Stimulated activated CD4-positive, alpha-beta T cell treated with anti-CD3 and anti-CD28 coated beads, Interleukin-4, amount 100 ng/mL, for 1 hour (primary cell): ENCODE measurements around the gene NR5A2.

ENCODE experiments used
- DNase-seq: peaks from one replicate; pipeline ENCODE4 v3.0.0-alpha.2; 2020

Gene NR5A2

DNA sequence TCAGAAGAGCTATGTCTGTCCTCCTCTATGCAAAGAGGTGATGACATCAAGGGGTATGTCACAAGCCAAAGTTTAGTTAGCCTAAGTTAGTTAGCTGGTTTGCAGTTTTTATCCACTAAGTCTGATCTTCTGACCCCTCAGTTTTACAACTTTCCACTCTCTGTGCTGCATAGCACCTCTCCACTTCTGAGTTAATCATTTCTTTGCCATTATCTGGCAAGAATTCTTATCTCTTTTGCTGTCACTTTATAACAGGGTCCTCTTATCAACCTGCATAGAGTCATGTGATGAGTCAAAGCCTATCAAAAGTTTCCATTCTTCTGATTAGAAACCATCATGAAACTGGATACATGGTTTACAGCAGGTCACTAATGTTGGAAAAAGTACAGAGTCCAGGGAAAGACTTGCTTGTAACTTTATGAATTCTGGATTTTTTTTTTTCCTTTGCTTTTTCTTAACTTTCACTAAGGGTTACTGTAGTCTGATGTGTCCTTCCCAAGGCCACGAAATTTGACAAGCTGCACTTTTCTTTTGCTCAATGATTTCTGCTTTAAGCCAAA lies at the start of gene NR5A2:
Gene NR5A2 (plus strand): TSS at position 447 of the 560 bp plus-strand sequence. CDS start 138 bp downstream, outside the sequence.
- DNase-seq, result no peak

DNA sequence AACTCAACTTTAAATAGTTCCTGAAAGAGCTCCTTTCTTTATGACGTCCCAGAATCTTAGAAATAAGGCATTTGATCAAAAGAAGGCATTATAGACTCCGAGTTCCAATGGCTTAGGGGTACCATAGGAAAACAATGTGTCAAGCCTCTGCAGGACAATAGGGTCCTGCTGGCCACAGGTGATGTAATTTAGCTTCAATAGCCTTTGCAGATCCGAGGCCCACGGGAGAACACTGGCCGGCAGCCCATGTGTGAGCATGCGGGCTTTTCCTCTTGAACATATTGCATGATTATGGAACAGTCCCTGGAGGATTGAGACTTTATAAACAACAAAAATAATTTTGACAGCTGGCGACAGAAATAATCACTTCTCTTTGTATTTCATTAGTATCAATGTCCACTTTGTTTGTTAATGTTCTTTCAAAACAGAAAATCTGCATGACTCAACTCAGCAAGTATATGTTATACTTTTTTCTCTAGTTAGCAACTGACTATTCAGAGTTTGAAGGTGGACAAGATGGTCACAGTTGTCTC lies 49.0 kb upstream of the NR5A2 start:
- DNase-seq, result no peak

DNA sequence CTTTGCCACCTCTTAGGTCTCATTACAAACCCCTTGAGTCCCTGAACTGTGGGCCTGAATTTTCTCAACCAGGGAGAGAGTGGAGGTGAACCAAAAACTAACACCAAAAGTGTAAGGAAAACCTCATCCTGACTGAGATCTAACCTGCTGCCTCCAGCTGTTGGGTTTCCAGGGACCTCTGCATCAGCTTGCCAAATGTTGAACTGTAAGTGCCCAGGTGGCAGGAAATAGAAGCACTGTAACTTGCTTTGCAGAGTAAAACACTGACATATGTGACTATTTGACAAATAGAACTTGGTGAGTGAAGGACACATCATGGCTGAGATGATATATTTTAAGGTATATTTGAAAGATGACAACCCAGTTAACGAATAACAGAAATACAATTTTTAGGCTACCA lies 48.4 kb upstream of the NR5A2 start:
- DNase-seq, result no peak

DNA sequence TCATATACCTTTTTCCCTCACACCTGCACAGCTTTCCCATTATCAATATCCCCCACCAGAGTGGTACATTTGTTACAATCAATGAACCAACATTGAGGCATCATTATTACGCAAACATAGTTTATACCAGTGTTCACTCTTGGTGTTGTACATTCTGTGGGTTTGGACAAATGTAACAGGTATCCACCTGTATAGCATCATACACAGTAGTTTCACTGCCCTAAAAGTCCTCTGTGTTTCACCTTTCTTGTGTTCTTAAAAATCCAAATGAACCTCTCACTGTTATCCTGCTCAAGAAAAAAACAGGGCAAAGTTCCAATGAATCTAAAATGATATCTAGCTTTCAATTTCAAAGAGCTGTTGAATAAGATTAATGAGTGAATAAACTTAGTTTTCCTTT lies 45.9 kb upstream of the NR5A2 start:
- DNase-seq, result no peak

DNA sequence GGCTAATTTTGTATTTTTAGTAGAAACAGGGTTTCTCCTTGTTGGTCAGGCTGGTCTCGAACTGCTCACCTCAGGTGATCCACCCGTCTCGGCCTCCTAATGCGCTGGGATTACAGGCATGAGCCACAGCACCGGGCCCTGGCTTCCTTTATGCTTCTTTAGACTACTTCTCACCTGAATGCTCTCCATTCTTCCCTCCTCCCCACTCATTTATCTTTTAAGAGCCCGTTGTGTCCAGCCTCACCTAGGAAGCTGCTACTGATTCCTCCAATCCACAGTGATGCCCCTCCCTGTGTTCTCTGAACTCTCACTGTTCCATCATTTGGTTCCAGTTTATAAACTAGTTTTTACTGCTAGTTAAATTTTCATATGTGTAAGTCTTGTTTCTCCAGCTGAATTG lies 44.9 kb upstream of the NR5A2 start:
- DNase-seq, result no peak

DNA sequence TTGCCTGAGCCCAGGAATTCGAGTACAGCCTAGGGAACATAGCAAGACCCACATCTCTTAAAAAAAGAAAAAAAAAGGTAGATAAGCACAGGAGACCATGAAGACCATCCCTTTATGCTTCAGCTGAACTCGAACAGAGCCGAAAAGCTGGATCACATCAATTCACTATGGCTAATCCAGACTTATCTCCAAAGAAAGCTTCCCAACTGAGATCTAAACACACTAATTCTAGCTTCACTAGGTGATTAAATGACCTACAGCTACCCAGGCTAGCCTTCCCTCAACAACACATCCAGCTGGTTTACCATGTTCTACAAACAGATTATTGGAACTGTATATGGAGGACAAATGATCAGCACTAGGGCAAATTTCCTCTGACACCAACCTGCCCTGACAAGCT lies 44.0 kb upstream of the NR5A2 start:
- no peak for DNase-seq

DNA sequence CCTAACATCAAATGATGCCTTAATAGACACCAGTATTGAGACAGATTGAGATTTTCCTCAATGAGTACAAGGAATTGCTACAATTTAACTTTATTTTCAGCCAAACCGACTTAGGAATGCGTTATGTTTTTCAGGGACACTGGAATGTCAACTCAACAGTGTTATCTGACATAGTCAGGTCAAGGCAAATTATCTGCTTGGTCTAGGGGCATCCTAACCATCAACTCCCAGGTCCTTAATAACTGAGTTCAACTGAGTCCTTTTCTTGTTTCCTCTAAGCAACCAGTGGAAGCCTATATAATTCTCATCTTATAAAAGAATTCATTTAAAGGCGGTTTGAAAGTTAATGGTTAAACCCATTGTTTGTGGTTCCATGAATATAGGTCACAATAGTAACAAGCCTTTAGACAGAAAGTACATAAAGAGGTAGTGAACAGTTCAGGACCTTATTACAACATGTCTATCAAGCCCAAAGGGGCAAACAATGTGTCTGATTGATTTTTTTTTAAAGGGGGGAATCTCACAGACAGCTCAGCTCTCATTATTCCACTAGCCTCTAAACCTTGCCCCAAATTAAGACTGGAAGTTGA lies 32.3 kb upstream of the NR5A2 start:
- DNase-seq, result no peak

DNA sequence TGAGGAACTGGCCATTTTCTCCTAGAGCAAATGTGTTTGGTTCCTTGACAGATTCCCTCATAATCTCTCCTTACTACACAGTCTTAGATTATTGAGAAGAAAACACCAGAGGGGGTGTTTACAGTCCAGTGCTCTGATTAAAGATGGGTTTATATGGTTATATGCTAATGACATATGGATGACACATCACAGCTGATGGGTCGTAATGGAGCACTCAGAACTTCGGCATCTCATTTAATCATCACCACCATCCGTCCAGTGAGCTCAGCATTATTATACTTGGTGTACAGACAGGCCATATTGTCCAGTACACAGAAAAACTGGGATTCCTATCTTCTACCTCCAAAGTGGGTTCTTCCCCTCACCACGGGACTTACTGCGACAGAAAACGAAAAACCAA lies 22.3 kb upstream of the NR5A2 start:
- DNase-seq, result no peak

DNA sequence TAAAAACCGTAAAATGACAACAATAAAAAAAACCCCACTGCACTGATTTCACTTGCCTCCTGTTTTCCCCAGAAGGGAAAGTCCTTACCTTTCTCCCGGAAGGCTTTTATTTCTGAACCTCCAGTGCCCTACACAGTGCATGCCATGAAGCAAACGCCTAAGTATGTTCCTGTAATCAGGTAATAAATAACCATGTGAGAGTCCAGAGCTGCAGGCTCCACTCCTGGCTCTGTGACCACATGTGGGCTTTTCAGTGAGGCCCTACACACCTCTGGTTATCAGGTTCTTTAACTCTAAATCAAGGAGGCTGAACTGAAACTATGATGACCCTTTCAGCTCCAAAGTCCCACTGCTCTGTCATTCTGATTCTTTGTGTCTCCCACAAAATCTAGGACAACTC lies 20.8 kb upstream of the NR5A2 start:
- no peak for DNase-seq

DNA sequence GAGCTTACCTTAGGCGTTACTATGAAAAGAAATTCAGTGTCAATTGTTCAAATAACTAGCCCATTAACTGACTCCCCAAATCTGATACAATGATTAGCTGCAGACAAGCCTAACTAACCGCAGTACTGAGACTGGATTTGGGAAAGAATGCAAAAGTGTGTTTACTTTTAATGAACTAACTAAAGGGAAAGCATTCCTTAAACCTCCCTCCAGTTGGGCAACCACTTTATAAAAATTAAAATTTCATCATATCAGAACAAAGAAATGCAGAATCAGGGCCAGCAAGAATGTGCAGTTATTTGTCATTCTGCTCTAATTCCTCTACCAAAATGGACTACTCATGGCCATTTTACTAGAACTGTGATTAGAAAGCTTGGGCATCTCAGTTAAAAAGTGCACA lies 11.7 kb upstream of the NR5A2 start:
- DNase-seq, result no peak

DNA sequence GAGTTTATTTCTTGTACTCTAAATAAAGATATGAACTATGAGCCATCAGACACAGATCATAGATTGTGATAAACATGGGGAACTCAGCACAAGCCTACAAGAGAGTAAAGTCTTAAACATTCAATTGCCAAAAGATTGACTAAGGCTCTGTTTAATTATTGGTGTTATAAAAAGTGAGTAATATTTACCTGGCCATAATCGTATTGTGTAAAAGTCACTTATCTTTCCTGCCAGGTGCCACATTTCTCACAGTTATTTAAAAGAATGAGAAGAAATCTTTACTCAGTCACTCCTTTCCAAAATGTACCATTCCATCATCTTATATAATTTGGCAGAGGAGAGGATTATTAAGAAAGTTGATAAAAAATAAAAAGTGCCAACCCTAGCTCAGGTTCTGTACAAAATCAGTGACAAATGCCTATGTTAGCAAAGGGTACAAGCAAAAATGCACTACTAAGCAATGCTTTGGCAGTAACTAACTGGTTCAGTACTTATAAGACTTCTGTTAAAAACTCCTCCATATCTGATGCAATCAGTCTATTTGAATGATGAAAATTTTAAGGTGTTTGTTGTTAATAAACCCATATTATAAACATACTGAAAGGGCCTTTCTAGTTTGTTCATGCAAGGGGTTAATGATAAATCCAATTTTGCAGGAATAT lies 5.8 kb upstream of the NR5A2 start:
- no peak for DNase-seq

DNA sequence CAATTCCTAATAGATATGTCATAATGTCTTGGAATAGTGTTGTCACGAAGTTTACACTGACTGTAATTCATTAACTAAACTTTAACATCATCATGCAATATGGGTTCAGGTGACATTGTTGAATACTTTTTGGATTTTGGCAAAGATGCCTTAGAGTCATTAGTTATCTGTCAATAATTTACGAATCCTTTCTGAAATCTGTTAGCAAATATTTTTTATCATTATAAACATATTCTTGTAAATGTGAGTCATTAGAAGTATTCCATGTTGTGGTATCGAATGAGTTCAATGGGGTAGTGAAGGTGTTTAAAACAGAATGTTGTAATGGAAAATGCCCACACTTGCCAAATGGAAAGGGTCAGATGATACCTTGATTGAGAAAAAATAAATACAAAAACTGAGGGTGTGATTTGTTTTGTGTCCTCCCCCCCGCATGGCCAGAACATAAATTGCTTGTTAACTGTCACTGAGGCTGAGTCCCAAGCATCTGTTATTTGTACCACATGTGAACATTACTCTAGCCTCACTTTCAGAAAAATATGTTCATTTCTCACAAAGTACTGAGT lies 5.2 kb upstream of the NR5A2 start:
- no peak for DNase-seq

DNA sequence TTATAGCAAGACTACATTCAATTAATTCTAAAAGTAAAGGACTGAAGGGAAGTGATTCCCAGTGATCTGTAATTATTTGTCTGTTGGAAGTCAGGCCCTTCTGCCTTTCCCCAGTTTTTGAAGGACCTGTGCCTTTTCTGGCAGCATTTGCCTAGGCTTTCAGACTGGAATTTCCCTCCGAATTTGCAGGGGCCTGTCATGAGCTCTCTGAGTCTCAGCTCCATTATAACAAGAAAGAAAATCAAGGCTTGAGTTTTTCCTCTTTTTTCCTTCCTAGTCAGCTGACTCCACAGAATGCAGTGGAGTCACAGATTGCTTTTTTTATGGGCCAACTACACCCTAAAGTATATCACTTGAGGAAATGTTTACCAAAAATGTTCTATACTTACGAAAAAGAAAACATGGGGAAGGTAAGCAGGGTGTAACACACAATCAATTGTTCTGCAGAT lies 1.1 kb downstream of the NR5A2 start:
- no peak for DNase-seq

DNA sequence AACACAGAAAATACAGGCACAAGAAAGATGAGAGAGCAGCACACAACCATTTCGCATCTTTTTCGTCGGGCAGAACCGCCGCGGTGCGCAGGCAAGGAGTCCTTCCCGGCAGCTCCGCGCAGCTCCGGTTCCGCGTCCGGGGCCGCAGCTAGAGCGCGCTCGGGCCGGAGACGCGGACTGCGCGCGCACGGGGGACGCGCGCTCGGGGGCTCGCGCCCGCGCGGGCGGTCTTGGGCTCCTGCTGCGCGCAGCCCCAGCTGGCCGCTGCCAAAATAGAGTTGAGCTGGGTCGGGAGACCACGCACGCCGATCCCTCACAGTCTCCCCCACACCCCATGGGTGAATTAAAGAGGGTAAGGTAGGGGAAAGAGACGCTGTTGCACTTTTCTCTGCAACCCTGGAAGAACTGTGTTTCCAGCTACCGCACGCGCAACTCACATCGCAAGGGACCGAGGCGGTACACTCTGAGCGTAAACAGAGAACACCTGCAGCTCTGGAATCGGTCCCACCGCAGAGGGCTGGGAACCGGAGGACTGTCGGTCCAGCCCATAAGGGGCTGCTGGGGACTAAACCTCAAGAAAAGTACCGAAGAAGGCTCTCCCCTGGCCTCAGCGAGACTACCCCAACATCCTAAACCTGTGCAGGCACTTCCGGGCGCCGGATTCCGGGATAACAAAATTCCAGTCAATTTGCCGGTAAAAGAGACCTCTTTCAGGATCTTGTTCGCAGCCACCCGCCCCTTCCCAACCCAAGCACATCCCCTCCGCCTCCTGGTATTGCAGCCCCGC lies 1.7 kb downstream of the NR5A2 start:
- DNase-seq, result no peak

DNA sequence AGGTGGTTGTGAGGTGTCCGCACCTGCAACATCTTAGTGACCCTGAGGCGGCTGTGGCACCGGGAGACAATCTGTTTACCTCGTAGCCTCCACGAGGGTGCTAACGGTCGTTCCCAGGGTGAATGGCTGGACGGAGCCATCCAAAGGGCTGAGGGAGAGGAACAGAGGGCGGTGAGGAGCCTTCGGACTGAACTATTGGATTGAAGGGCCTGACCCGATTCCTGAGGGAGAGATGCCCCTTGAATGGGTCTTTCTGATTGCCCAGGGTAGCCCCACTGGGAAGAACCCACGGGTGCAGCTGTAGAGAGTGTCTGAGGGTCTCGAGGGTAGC lies 2.3 kb downstream of the NR5A2 start:
- DNase-seq, result no peak

DNA sequence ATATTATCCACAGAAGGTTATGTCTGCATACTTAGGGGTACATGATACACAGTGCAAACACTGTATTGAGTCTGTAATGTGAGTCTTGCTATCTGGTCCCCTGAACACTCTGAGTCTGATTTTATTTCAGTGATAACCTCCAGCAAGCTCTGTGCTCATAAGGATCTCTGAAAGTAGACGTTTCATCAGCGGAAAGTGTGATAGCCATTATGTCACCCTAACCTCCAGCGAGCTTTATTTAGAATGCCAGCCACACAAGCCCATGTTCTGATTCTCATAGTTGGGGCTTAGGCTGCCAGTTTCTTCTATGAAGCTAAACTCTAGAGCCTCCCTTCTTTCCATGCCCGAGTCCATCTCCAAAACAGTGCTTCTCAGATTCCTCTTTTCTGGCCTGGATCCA lies 3.3 kb downstream of the NR5A2 start:
- DNase-seq, result no peak

DNA sequence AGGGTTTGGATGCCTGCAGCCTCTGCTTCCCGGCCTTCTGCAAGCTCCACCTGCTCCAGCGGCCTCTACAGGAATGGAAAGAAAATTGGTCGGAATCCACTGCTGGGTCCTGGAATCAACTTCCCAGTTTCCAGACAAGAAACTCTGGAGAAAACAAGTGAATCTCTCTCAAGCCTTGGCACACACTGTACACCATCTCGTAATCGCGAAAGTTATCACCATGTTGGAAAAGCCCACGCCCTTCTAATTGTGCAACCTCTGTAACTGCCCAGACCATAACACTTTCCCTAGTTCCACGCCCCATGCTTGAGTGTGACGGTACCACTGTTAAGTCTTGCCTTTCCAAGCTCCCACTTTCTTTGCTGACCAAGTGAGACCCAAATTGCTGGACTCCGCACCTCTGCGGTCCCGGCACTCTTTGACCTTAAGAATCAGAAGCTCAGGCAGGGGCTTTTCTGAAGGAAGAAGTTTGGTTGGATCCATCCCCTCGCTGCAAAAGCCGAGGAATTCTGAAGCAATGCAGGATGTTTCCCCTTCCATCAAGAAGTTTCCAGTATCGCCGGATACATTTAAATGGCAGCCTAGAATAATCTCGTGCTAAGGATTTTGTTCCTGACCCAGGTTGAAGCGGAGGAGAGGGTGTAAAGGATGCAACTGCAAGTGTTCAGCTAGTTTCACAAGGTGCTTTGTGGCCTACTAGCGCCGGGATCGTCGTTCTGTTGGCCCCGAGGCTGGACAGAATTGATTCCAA lies 6.2 kb downstream of the NR5A2 start:
- no peak for DNase-seq

DNA sequence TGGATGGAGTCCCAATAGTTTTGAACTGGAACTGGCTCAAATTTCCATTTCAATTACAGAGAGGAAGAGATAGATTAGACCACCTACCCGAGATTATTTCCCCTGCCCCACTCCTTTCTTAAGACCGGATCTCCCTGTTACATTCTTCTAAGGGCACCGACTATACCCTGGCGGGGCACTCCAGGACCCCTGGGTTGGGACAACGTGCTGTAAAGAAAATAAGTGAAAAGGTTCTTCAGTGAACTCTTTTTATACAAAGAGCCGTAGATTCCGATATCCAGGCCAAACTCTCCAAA lies 6.7 kb downstream of the NR5A2 start:
- no peak for DNase-seq

DNA sequence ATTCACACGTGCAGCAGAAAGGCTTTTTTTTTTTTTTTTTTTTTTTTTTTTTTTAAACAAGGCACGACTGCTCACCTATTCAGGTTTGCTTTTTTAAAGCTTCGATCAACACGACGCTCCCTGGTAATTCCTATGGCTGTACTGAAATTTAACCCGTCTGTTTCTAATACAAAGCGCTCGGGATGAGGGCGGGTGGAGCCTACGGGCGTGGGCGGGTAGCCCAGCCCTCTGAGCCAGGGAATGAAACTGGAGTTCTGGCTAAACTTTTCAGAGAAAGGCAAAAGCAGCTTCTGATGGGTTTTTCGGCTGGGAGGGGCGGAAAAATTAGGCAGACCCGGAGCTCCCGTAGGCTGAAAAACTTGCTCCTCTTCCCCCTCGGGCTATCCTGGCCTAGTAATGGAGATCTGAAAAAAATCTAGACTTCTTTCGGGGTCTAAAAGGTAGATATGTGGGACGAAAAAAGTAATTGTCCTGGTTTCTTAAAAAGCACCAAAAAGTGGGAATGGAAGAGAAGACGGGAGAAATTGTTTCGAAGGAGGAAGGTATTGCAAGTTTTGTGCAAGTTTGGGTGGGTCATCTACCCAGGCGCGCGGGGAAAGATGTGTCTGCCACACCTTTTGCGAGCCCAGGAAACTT lies 7.4 kb downstream of the NR5A2 start:
- DNase-seq, result no peak

DNA sequence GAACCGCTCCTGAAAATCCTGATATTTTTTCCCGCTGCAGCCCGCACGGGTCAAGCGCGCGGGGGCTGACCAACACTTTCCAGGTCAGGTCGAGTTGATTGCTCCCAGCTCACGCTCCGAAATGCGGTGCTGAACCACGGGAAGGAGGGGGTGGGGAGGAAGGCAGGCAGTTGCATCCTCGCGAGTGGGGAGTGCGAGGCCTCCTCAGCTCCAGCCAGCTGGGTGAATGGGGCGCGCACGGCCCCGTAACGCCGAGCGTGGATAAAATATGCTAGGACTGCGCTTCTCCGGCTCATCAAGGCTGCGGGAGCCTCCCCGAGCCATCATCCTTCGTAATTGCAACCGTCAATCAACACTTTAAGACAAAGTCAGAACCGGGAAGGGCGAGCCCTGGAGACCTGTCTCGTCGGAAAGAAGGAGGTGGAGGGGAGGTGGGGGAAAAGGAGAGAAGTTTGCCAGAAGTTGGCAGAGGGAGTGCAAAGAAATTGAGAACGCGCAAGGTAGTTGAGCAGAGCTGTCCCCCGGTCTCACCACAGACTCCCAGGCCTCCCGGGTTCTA lies 8.0 kb downstream of the NR5A2 start:
- DNase-seq, result no peak

DNA sequence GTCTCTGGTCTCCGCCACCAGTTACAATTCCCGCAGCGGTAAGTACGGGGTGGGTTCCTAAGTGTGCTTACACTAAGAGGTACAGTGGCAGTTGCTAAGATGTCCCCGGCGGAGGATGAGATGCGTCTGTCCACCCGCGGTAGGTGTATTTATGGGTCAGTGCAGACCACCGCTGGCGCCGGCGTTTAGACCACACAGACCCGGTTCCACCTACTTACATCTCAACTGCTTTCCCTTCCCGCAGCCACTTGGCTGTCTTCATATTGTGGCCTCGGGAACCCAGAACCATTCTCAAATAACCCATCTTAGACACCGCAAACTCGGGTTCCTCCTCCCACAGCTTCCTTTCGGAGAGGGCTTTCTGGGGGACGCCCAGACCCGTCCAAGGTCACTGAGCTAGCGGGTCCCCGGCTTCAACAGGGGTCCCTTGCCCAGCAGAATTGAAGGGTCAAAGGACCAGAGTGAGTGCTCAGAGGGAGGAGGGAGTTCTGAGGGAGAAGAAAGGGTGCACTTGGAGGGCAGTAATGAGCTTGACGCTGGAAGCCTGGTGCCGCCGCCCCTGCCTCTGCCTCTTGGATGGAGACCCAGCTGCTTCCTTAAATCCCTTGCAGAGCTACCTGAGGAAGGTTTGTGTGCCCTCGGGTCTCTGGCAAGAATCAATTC lies 8.6 kb downstream of the NR5A2 start:
- no peak for DNase-seq
